GM23338 (cell line): ENCODE results near the gene NOVA1. TPM values are rescaled to one million over a fixed set of nuclear protein-coding genes. Genes with fewer than 3 reads are reported as not detected.

ENCODE experiments used
- ATAC-seq: fragments of 200-7000 bp; cut with Tn5 transposase; 3 replicates; pipeline ENCODE4 v1.9.1; 2020
- DNase-seq: peaks from one replicate; pipeline ENCODE4 v3.0.0-alpha.2; 2015; ENCODE audit warnings: low spot score
- H2AFZ ChIP-seq: fragments of 200-600 bp; sonication (generic); 2 replicates; pipeline ENCODE4 v1.8.0; 2016; ENCODE audit warnings: antibody characterized with exemption, mild to moderate bottlenecking, moderate library complexity
- H3F3A ChIP-seq: fragments of 200-600 bp; sonication (generic); replicated peaks from 2 replicates; pipeline ENCODE4 v1.8.0; 2017; ENCODE audit warnings: antibody characterized with exemption, mixed run types, low read depth
- H3K27ac ChIP-seq: fragments of 200-600 bp; sonication (generic); 2 replicates; pipeline ENCODE4 v1.6.1; 2016; ENCODE audit warnings: low read depth
- H3K27me3 ChIP-seq: fragments of 200-600 bp; sonication (generic); 2 replicates; pipeline ENCODE4 v1.8.0; 2016; ENCODE audit warnings: mild to moderate bottlenecking, mixed run types, moderate library complexity; ENCODE audit not compliant: insufficient read depth
- H3K36me3 ChIP-seq: fragments of 200-600 bp; sonication (generic); 2 replicates; pipeline ENCODE4 v1.8.0; 2016; ENCODE audit warnings: mild to moderate bottlenecking; ENCODE audit not compliant: insufficient read depth
- H3K4me1 ChIP-seq: fragments of 200-600 bp; sonication (generic); 2 replicates; pipeline ENCODE4 v1.8.0; 2016; ENCODE audit warnings: mild to moderate bottlenecking, moderate library complexity; ENCODE audit not compliant: insufficient read depth
- H3K4me2 ChIP-seq: fragments of 200-600 bp; sonication (generic); 2 replicates; pipeline ENCODE4 v1.7.1; 2017; ENCODE audit warnings: mixed run types
- H3K4me3 ChIP-seq: fragments of 200-600 bp; sonication (generic); 2 replicates; pipeline ENCODE4 v1.6.1; 2016; ENCODE audit warnings: mixed run types
- H3K79me2 ChIP-seq: fragments of 200-600 bp; sonication (generic); replicated peaks from 2 replicates; pipeline ENCODE4 v1.8.0; 2017; ENCODE audit warnings: mild to moderate bottlenecking; ENCODE audit not compliant: insufficient read depth
- H3K9me2 ChIP-seq: fragments of 200-600 bp; sonication (generic); 2 replicates; pipeline ENCODE4 v1.8.0; 2017; ENCODE audit not compliant: insufficient read depth
- H4K20me1 ChIP-seq: fragments of 200-600 bp; sonication (generic); replicated peaks from 2 replicates; pipeline ENCODE4 v1.8.0; 2017; ENCODE audit warnings: mild to moderate bottlenecking; ENCODE audit not compliant: insufficient read depth
- H3K27ac Mint-ChIP-seq: 2 replicates; pipeline ENCODE4 v1.8.0; 2020; ENCODE audit warnings: inconsistent platforms, mild to moderate bottlenecking, moderate library complexity, mixed read lengths
- H3K27me3 Mint-ChIP-seq: 3 replicates; pipeline ENCODE4 v1.8.0; 2022; ENCODE audit warnings: low read depth, mild to moderate bottlenecking, moderate library complexity, mixed read lengths, inconsistent platforms; ENCODE audit not compliant: insufficient read depth, poor library complexity
- H3K36me3 Mint-ChIP-seq: 3 replicates; pipeline ENCODE4 v1.8.0; 2021; ENCODE audit warnings: low read depth, mild to moderate bottlenecking, inconsistent platforms, moderate library complexity, mixed read lengths
- H3K4me1 Mint-ChIP-seq: 3 replicates; pipeline ENCODE4 v1.8.0; 2020; ENCODE audit warnings: mild to moderate bottlenecking, inconsistent platforms, mixed read lengths
- H3K4me3 Mint-ChIP-seq: 3 replicates; pipeline ENCODE4 v1.8.0; 2021; ENCODE audit warnings: moderate library complexity, mild to moderate bottlenecking, inconsistent platforms, mixed read lengths
- H3K9me3 Mint-ChIP-seq: 3 replicates; pipeline ENCODE4 v1.8.0; 2020; ENCODE audit warnings: moderate library complexity, mild to moderate bottlenecking, inconsistent platforms, mixed read lengths
- CREB1 ChIP-seq: fragments of 250-450 bp; sonication (Bioruptor Pico); IDR thresholded peaks from 2 replicates; pipeline ENCODE4 v1.5.0; 2020; ENCODE audit warnings: low read depth, mild to moderate bottlenecking, moderate library complexity
- EZH2phosphoT487 ChIP-seq: fragments of 200-600 bp; sonication (generic); IDR thresholded peaks from one replicate; pipeline ENCODE4 v1.8.1; 2018; ENCODE audit warnings: antibody characterized with exemption; ENCODE audit not compliant: unreplicated experiment
- JUNB ChIP-seq: IDR thresholded peaks from one replicate; pipeline ENCODE4 v1.6.1; 2016; ENCODE audit warnings: antibody characterized with exemption; ENCODE audit not compliant: unreplicated experiment
- POLR2AphosphoS5 ChIP-seq: IDR thresholded peaks from 2 replicates; pipeline ENCODE4 v1.6.1; 2016; ENCODE audit warnings: antibody characterized with exemption, low read depth
- STAT1 ChIP-seq: IDR thresholded peaks from one replicate; pipeline ENCODE4 v1.6.1; 2016; ENCODE audit warnings: antibody characterized with exemption; ENCODE audit not compliant: unreplicated experiment
- ZNF114 ChIP-seq: fragments of 250-450 bp; sonication (Bioruptor Pico); IDR thresholded peaks from 2 replicates; pipeline ENCODE4 v1.5.0; 2020; ENCODE audit warnings: mild to moderate bottlenecking, moderate library complexity
- ZNF331 ChIP-seq: fragments of 250-450 bp; sonication (Bioruptor Pico); IDR thresholded peaks from 2 replicates; pipeline ENCODE4 v1.5.0; 2020; ENCODE audit warnings: low read depth, mild to moderate bottlenecking, moderate library complexity
- ZNF462 ChIP-seq: fragments of 250-450 bp; sonication (Bioruptor Pico); IDR thresholded peaks from 2 replicates; pipeline ENCODE4 v1.5.0; 2020; ENCODE audit warnings: mild to moderate bottlenecking, moderate library complexity
- polyA plus RNA-seq: library from polyadenylated mRNA; unstranded; fragments of >200 nt; fragmentation: Nextera tagmentation; extraction: Ambion mirVana; gene quantifications from 2 replicates; pipeline ENCODE4 v1.2.1, GENCODE V29; 2016
- total RNA-seq: library from RNA; depleted of rRNA; stranded (reverse); fragments of >200 nt; shearing (Covaris generic); gene quantifications from 2 replicates; pipeline ENCODE4 v1.2.3, GENCODE V29; 2014
- TF ChIP-seq, protein P1 (sequence below): IDR thresholded peaks from one replicate; pipeline ENCODE4 v1.6.1; 2018; ENCODE audit warnings: antibody characterized with exemption; ENCODE audit not compliant: unreplicated experiment
- TF ChIP-seq, protein P2 (sequence below): IDR thresholded peaks from 2 replicates; pipeline ENCODE4 v1.6.1; 2016; ENCODE audit warnings: antibody characterized with exemption

The NOVA1 gene
- total and polyA plus RNA-seq, 2 experiments from 2014 or later, result 8.1 to 11.6 TPM

GRCh38 chr14:26621364-26621763 lies 23.5 kb upstream of the NOVA1 start:
- ATAC-seq, result no peak
- H3K4me3 Mint-ChIP-seq, result no peak overlapping the region

More at GRCh38 chr14:26621364-26621763, 23.5 kb upstream of the NOVA1 start:
- H3K27ac Mint-ChIP-seq, result no peak overlapping the region
- Histone ChIP-seq H3K9me2 (0 out of 2 replicates have a peak, but pooled peaks cover 3% of the 10 kb centered on the region), H2AFZ (no peak overlapping the region), H3K79me2 (no peaks in the 10 kb centered on the region), H3K27ac (no peak overlapping the region), H3K4me3 (no peak overlapping the region), H3K27me3 (no peaks in the 10 kb centered on the region), H3K36me3 (no peaks in the 10 kb centered on the region), H3F3A (no peaks in the 10 kb centered on the region), H4K20me1 (no peaks in the 10 kb centered on the region), H3K4me2 (no peak overlapping the region), H3K4me1 (no peaks in the 10 kb centered on the region)
- H3K27me3 Mint-ChIP-seq, result no peaks in the 10 kb centered on the region
- no peaks in the 10 kb centered on the region for H3K4me1 Mint-ChIP-seq
- H3K36me3 Mint-ChIP-seq, result no peaks in the 10 kb centered on the region
- no peak for DNase-seq
- H3K9me3 Mint-ChIP-seq, result no peaks in the 10 kb centered on the region
- TF ChIP-seq POLR2AphosphoS5 (no peak), ZNF114 (no peak), JUNB (no peak), STAT1 (no peak), ZNF331 (CRISPR knock-in tag) (no peak), CREB1 (CRISPR knock-in tag) (no peak), EZH2phosphoT487 (no peak), ZNF462 (CRISPR knock-in tag) (no peak)
- TF ChIP-seq, protein P1, sequence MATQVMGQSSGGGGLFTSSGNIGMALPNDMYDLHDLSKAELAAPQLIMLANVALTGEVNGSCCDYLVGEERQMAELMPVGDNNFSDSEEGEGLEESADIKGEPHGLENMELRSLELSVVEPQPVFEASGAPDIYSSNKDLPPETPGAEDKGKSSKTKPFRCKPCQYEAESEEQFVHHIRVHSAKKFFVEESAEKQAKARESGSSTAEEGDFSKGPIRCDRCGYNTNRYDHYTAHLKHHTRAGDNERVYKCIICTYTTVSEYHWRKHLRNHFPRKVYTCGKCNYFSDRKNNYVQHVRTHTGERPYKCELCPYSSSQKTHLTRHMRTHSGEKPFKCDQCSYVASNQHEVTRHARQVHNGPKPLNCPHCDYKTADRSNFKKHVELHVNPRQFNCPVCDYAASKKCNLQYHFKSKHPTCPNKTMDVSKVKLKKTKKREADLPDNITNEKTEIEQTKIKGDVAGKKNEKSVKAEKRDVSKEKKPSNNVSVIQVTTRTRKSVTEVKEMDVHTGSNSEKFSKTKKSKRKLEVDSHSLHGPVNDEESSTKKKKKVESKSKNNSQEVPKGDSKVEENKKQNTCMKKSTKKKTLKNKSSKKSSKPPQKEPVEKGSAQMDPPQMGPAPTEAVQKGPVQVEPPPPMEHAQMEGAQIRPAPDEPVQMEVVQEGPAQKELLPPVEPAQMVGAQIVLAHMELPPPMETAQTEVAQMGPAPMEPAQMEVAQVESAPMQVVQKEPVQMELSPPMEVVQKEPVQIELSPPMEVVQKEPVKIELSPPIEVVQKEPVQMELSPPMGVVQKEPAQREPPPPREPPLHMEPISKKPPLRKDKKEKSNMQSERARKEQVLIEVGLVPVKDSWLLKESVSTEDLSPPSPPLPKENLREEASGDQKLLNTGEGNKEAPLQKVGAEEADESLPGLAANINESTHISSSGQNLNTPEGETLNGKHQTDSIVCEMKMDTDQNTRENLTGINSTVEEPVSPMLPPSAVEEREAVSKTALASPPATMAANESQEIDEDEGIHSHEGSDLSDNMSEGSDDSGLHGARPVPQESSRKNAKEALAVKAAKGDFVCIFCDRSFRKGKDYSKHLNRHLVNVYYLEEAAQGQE, result no peak
- TF ChIP-seq, protein P2, sequence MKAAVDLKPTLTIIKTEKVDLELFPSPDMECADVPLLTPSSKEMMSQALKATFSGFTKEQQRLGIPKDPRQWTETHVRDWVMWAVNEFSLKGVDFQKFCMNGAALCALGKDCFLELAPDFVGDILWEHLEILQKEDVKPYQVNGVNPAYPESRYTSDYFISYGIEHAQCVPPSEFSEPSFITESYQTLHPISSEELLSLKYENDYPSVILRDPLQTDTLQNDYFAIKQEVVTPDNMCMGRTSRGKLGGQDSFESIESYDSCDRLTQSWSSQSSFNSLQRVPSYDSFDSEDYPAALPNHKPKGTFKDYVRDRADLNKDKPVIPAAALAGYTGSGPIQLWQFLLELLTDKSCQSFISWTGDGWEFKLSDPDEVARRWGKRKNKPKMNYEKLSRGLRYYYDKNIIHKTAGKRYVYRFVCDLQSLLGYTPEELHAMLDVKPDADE, result no peak
